ENCODE measurements around the gene TMEM145.

TMEM145 gene

GRCh38 chr19:42343344-42344110, 30.4 kb downstream of the TMEM145 start:
- H3K27ac ChIP-seq, result no peak overlapping the region
- no peak for DNase-seq
- H3K36me3 ChIP-seq, result peaks cover 10% of the 10 kb centered on the region
- TF ChIP-seq CTCF (IDR thresholded peaks at IDR 0.05; ENCODE audit: low read depth, low read length), result peak; percentile 50
- no peaks in the 10 kb centered on the region for H3K27me3 ChIP-seq (ENCODE audit: insufficient read depth, low read depth, severe bottlenecking)
- no peak overlapping the region for H3K4me3 ChIP-seq (ENCODE audit: low read depth, low read length)
- H3K9me3 ChIP-seq (ENCODE audit: severe bottlenecking), result no peaks in the 10 kb centered on the region

DNA sequence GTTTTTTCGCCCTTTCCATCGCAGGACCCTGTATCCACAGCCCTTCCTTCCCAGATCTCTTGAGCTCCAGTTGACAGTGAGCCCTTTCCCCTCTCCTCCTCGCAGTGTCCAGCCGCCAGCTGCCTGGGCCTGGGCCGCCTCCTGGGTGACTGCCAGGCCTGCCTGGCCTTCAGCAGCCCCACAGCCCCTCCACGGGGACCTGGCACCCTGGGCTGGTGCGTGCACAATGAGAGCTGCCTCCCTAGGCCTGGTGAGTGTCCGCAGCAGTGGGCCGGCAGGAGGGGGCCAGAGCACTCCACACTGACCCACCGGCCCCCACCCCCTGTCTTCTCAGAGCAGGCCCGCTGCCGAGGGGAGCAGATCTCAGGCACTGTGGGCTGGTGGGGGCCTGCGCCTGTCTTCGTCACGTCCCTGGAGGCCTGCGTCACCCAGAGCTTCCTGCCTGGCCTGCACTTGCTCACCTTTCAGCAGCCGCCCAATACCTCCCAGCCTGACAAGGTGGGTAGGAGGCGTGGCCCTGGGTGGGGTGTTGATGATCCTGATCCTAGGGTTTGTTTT, 31.3 kb downstream of the TMEM145 start:
- no peak for TF ChIP-seq CTCF (IDR thresholded peaks at IDR 0.05; ENCODE audit: low read depth, low read length)
- Histone ChIP-seq H3K9me3 (ENCODE audit: severe bottlenecking) (no peaks in the 10 kb centered on the region), H3K4me3 (ENCODE audit: low read depth, low read length) (no peak overlapping the region), H3K27me3 (ENCODE audit: insufficient read depth, low read depth, severe bottlenecking) (no peaks in the 10 kb centered on the region), H3K27ac (no peak overlapping the region), H3K36me3 (peaks cover 10% of the 10 kb centered on the region)
- DNase-seq, result no peak

GRCh38 chr19:42345191-42345812, 32.2 kb downstream of the TMEM145 start:
- peaks cover 10% of the 10 kb centered on the region for H3K36me3 ChIP-seq

GRCh38 chr19:42348211-42348610, 35.1 kb downstream of the TMEM145 start:
- no peaks in the 10 kb centered on the region for H3K9me3 ChIP-seq (ENCODE audit: severe bottlenecking)

More at GRCh38 chr19:42345191-42345812, 32.2 kb downstream of the TMEM145 start:
- Histone ChIP-seq H3K9me3 (ENCODE audit: severe bottlenecking) (no peaks in the 10 kb centered on the region), H3K4me3 (ENCODE audit: low read depth, low read length) (no peak overlapping the region), H3K27ac (no peak overlapping the region), H3K27me3 (ENCODE audit: insufficient read depth, low read depth, severe bottlenecking) (no peaks in the 10 kb centered on the region)
- DNase-seq, result no peak
- no peak for TF ChIP-seq CTCF (IDR thresholded peaks at IDR 0.05; ENCODE audit: low read depth, low read length)

DNA sequence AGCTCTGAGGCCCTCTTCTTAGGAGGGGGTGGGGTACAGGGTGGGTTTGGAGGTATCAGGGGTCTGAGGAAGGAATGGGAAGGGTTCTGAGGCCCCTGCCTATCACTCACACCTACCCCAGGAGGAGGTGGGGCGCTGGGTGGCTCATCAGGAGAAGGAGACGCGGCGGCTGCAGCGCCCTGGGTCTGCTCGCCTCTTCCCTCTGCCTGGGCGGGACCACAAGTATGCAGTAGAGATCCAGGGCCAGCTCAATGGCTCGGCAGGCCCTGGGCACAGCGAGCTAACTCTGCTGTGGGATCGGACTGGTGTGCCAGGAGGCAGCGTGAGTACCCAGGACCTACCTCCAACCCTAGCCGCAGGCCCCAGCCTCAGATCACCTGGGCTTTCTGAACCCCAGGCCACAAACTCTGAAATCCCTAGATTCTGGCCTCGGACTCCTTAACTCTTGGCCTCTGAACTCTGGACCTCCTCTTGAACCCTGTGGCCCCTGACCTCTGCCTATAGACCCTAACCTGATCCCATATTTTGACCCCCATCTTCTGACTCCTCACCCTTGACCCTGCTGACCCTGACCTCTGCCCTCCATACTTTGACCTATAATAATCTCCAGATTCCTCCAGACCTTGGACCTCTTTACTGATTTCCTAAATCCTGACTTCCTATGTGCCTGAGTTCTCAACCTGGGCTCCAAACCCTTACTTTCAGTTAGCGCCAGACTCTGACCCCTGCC, 36.4 kb downstream of the TMEM145 start:
- H3K4me3 ChIP-seq (ENCODE audit: low read depth, low read length), result no peak overlapping the region
- H3K27me3 ChIP-seq (ENCODE audit: insufficient read depth, low read depth, severe bottlenecking), result no peaks in the 10 kb centered on the region
- H3K27ac ChIP-seq, result no peak overlapping the region
- H3K36me3 ChIP-seq, result peaks cover 11% of the 10 kb centered on the region
- TF ChIP-seq CTCF (IDR thresholded peaks at IDR 0.05; ENCODE audit: low read depth, low read length), result no peak
- H3K9me3 ChIP-seq (ENCODE audit: severe bottlenecking), result no peaks in the 10 kb centered on the region
- DNase-seq, result no peak

More at GRCh38 chr19:42348211-42348610, 35.1 kb downstream of the TMEM145 start:
- no peak for TF ChIP-seq CTCF (IDR thresholded peaks at IDR 0.05; ENCODE audit: low read depth, low read length)
- H3K36me3 ChIP-seq, result peaks cover 11% of the 10 kb centered on the region
- H3K27me3 ChIP-seq (ENCODE audit: insufficient read depth, low read depth, severe bottlenecking), result no peaks in the 10 kb centered on the region
- no peak overlapping the region for H3K27ac ChIP-seq
- no peak overlapping the region for H3K4me3 ChIP-seq (ENCODE audit: low read depth, low read length)
- DNase-seq, result no peak
